CD14-positive monocyte (primary cell): Measurements from ENCODE around the gene TMEM79. TPM values are rescaled to one million over a fixed set of nuclear protein-coding genes. Genes with fewer than 3 reads are reported as not detected.

Experiments used
- DNase-seq, 3 donors: peaks; one replicate each; pipeline ENCODE4 v3.0.0-alpha.2; 2011 to 2022
- H2AFZ ChIP-seq: 2 replicates; pipeline ENCODE4 v1.6.0; 2012; ENCODE audit warnings: mild to moderate bottlenecking, low read depth, low read length, inconsistent platforms; ENCODE audit not compliant: insufficient read depth, poor library complexity, severe bottlenecking
- H3K27ac ChIP-seq, 2 donors: 1 replicate in 1 of 2; 2 replicates in 1 of 2; pipeline ENCODE4 v1.5.1; 2012 to 2013; ENCODE audit warnings: low read length in 2 of 2, control low read depth in 1 of 2, inconsistent platforms in 1 of 2, low read depth in 1 of 2, mild to moderate bottlenecking in 1 of 2
- H3K27me3 ChIP-seq, 2 donors: one replicate each; pipeline versions ENCODE4 v1.6.0 to v1.6.1; 2011 to 2013; ENCODE audit warnings: low read length in 2 of 2; ENCODE audit not compliant: control insufficient read depth in 2 of 2, insufficient read depth in 2 of 2
- H3K36me3 ChIP-seq, 2 donors: replicated peaks in 1 of 2; 1 replicate in 1 of 2; 2 replicates in 1 of 2; pipeline versions ENCODE4 v1.5.1 to v1.6.1; 2012 to 2013; ENCODE audit warnings: low read length in 2 of 2, control low read depth in 1 of 2, inconsistent platforms in 1 of 2, mild to moderate bottlenecking in 1 of 2; ENCODE audit not compliant: insufficient read depth in 2 of 2, control insufficient read depth in 1 of 2
- H3K4me1 ChIP-seq, 2 donors: 1 replicate in 1 of 2; 2 replicates in 1 of 2; pipeline versions ENCODE4 v1.5.1 to v1.6.1; 2012 to 2013; ENCODE audit warnings: low read length in 2 of 2, control low read depth in 1 of 2, inconsistent platforms in 1 of 2, mild to moderate bottlenecking in 1 of 2, moderate library complexity in 1 of 2; ENCODE audit not compliant: insufficient read depth in 2 of 2, control insufficient read depth in 1 of 2
- H3K4me2 ChIP-seq: replicated peaks from 2 replicates; pipeline ENCODE3; 2012; ENCODE audit warnings: low read length, moderate library complexity, mild to moderate bottlenecking; ENCODE audit not compliant: poor library complexity, severe bottlenecking; ENCODE audit errors: extremely low read depth
- H3K4me3 ChIP-seq, 3 experiments: fragments of 200-600 bp in 1 of 3; sonication (generic) in 1 of 3; replicated peaks in 1 of 3; 1 replicate in 2 of 3; 2 replicates in 1 of 3; pipeline ENCODE4 v1.5.1; 2011 to 2013; ENCODE audit warnings: low read length in 3 of 3, mild to moderate bottlenecking in 3 of 3, control low read depth in 2 of 3, low read depth in 2 of 3, inconsistent platforms in 1 of 3, moderate library complexity in 1 of 3
- H3K79me2 ChIP-seq: 2 replicates; pipeline ENCODE4 v1.6.0; 2012; ENCODE audit warnings: mild to moderate bottlenecking, control low read depth, inconsistent platforms, low read length, moderate library complexity; ENCODE audit not compliant: insufficient read depth
- H3K9ac ChIP-seq: 2 replicates; pipeline ENCODE4 v1.6.0; 2017; ENCODE audit warnings: low read length, mild to moderate bottlenecking; ENCODE audit not compliant: insufficient read depth, poor library complexity, severe bottlenecking
- H3K9me3 ChIP-seq, 2 donors: replicated peaks in 1 of 2; 1 replicate in 1 of 2; 2 replicates in 1 of 2; pipeline versions ENCODE4 v1.5.1 to v1.6.1; 2012 to 2013; ENCODE audit warnings: low read length in 2 of 2, control low read depth in 1 of 2; ENCODE audit not compliant: control insufficient read depth in 1 of 2, insufficient read depth in 1 of 2
- H4K20me1 ChIP-seq: 2 replicates; pipeline ENCODE4 v1.6.0; 2012; ENCODE audit warnings: mild to moderate bottlenecking, low read length, control low read depth, moderate library complexity; ENCODE audit not compliant: insufficient read depth
- H3K27ac Mint-ChIP-seq, 7 donors: one replicate each; pipeline ENCODE4 v1.8.0; 2020; ENCODE audit warnings: mild to moderate bottlenecking in 7 of 7, mixed read lengths in 7 of 7, moderate library complexity in 6 of 7, inconsistent platforms in 2 of 7
- H3K27me3 Mint-ChIP-seq, 3 donors: one replicate each; pipeline ENCODE4 v1.8.0; 2021 to 2022; ENCODE audit warnings: low read depth in 3 of 3, mild to moderate bottlenecking in 3 of 3, mixed read lengths in 3 of 3, moderate library complexity in 3 of 3, inconsistent platforms in 1 of 3
- H3K36me3 Mint-ChIP-seq, 2 donors: one replicate each; pipeline ENCODE4 v1.8.0; 2020; ENCODE audit warnings: mixed read lengths in 2 of 2, inconsistent platforms in 1 of 2, mild to moderate bottlenecking in 1 of 2
- H3K4me1 Mint-ChIP-seq: one replicate; pipeline ENCODE4 v1.8.0; 2020; ENCODE audit warnings: mild to moderate bottlenecking, mixed read lengths
- H3K4me3 Mint-ChIP-seq, 2 donors: one replicate each; pipeline ENCODE4 v1.8.0; 2020; ENCODE audit warnings: mild to moderate bottlenecking in 2 of 2, mixed read lengths in 2 of 2, moderate library complexity in 1 of 2
- H3K9me3 Mint-ChIP-seq, 7 donors: one replicate each; pipeline ENCODE4 v1.8.0; 2020 to 2022; ENCODE audit warnings: mixed read lengths in 7 of 7, mild to moderate bottlenecking in 6 of 7, moderate library complexity in 6 of 7, inconsistent platforms in 2 of 7
- CTCF ChIP-seq: fragments of 200-600 bp; IDR thresholded peaks from one replicate; pipeline ENCODE4 v1.8.0; 2022; ENCODE audit warnings: antibody characterized with exemption, mild to moderate bottlenecking
- WGBS: methylation state at CpG from one replicate; pipeline ENCODE4 v1.1.5; 2013; ENCODE audit warnings: missing lambda C conversion rate; ENCODE audit not compliant: insufficient coverage; 5-methylcytosine and 5-hydroxymethylcytosine counted together
- intact Hi-C, 2 donors: fragments of 100-400 bp; cut with micrococcal nuclease; formaldehyde crosslinking; loops; one replicate each; pipeline versions ENCODE4 v1.15.0 to v1.15.1; 2023
- polyA plus RNA-seq, 3 donors: library from polyadenylated mRNA; depleted of rRNA in 1 of 3; unstranded in 2 of 3; stranded (reverse) in 1 of 3; fragments of 300-500 nt in 2 of 3; fragments of >200 nt in 1 of 3; fragmentation: Illumina TruSeq in 2 of 3; gene quantifications; 1 replicate in 2 of 3; 2 replicates in 1 of 3; pipeline ENCODE4 v1.2.3, GENCODE V29; 2012 to 2021

TMEM79 gene
- polyA plus RNA-seq, 3 donors, result 1.2 to 12.0 (median 1.4) TPM

DNA sequence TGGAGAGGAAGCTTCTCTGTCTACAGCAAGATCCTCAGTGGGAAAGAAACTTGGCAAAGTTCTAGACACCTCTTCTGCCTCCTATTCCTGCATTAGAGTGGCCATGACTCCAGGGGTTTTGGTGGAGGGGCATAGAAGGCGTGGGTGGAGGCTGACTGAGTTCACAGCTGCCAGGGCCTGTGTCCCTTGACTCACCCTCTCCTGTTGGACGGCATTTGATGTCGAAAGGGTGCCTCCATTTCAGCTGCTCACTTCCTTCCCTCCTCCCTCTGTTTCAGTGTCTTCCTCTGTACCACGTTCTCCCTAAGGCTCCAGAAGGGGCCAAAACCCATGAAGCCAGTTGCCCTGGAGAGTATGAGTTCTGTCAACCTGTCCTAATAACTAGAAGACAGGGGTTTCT, 632 bp downstream of the TMEM79 start:
- Histone ChIP-seq H3K4me3 (peak overlapping the region in 1 of 3 experiments; percentile 94), H4K20me1 (peaks cover 25% of the 10 kb centered on the region), H3K79me2 (peaks cover 46% of the 10 kb centered on the region), H3K9me3 (no peaks in the 10 kb centered on the region), H3K4me1 (peaks cover 48 to 51% of the 10 kb centered on the region in 2 donors), H3K36me3 (peaks cover 13 to 28% of the 10 kb centered on the region in 2 donors), H2AFZ (peak overlapping the region; percentile 26), H3K27ac (peak overlapping the region; percentile 39 to 55), H3K27me3 (no peaks in the 10 kb centered on the region), H3K9ac (no peak overlapping the region), H3K4me2 (peak overlapping the region; percentile 38)
- DNase-seq, result peak in 1 of 3 donors; percentile 70
- Mint-ChIP-seq H3K4me1 (peaks cover 48% of the 10 kb centered on the region), H3K9me3 (no peaks in the 10 kb centered on the region), H3K27me3 (no peaks in the 10 kb centered on the region), H3K36me3 (peaks cover 16 to 42% of the 10 kb centered on the region in 2 donors), H3K27ac (peak overlapping the region; percentile 14 to 87 (median 80)), H3K4me3 (peak overlapping the region in 1 of 2 donors; percentile 70)
- intact Hi-C loops, result no loop called here
- no peak for TF ChIP-seq CTCF
- WGBS, result 17% methylated on average over 2 of the region's 4 CpGs

DNA sequence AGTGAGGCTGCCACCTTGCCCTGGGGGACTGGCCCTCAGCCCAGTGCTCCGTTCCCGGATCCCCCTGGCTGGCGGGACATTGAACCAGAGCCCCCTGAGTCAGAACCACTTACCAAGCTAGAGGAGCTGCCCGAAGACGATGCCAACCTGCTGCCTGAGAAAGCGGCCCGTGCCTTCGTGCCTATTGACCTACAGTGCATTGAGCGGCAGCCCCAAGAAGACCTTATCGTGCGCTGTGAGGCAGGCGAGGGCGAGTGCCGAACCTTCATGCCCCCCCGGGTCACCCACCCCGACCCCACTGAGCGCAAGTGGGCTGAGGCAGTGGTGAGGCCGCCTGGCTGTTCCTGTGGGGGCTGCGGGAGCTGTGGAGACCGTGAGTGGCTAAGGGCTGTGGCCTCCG, 1.3 kb downstream of the TMEM79 start:
- Histone ChIP-seq H3K36me3 (peaks cover 9 to 23% of the 10 kb centered on the region in 2 donors), H3K4me2 (peak overlapping the region; percentile 38), H4K20me1 (peaks cover 18% of the 10 kb centered on the region), H3K4me1 (peaks cover 41 to 44% of the 10 kb centered on the region in 2 donors), H2AFZ (no peak overlapping the region), H3K27ac (peak overlapping the region; percentile 39 to 55), H3K4me3 (no peak overlapping the region), H3K9me3 (no peaks in the 10 kb centered on the region), H3K9ac (no peak overlapping the region), H3K79me2 (peaks cover 40% of the 10 kb centered on the region), H3K27me3 (no peaks in the 10 kb centered on the region)
- Mint-ChIP-seq H3K9me3 (no peaks in the 10 kb centered on the region), H3K27me3 (no peaks in the 10 kb centered on the region), H3K4me1 (peaks cover 45% of the 10 kb centered on the region), H3K4me3 (no peak overlapping the region), H3K27ac (peak overlapping the region in 1 of 7 donors; percentile 76), H3K36me3 (peaks cover 21 to 42% of the 10 kb centered on the region in 2 donors)
- DNase-seq, result no peak
- intact Hi-C loops, result no loop called here
- over 99% methylated on average over 20 of the region's 21 CpGs for WGBS
- TF ChIP-seq CTCF, result no peak
